T-cell (primary cell): ENCODE measurements around the gene LDLR. TPM values are rescaled to one million over a fixed set of nuclear protein-coding genes. Genes with fewer than 3 reads are reported as not detected.
"Not testable (repeated sequence)": the region's sequence is repeated elsewhere in the genome, so short reads cannot be mapped to it uniquely, and the experiment has no call there.

ENCODE experiments used
- ATAC-seq, 4 experiments: fragments of 200-7000 bp in 3 of 4; fragments of 150-1000 bp in 1 of 4; cut with Tn5 transposase; replicated peaks in 1 of 4; 1 replicate in 3 of 4; 2 replicates in 1 of 4; pipeline ENCODE4 v1.10.0; 2021; ENCODE audit warnings: moderate library complexity in 3 of 4, mild to moderate bottlenecking in 2 of 4, moderate number of reproducible peaks in 1 of 4
- CTCF ChIA-PET, 2 donors: fragments of 300-600 bp; sonication (Branson Sonifier 250); formaldehyde crosslinking; loops; one replicate each; lab custom pipeline; 2022; ENCODE audit warnings: antibody characterized with exemption in 2 of 2; lab: Charles Lee
- POLR2A ChIA-PET, 2 donors: fragments of 300-600 bp; sonication (Branson Sonifier 250); formaldehyde crosslinking; loops; one replicate each; lab custom pipeline; 2022; ENCODE audit warnings: antibody characterized with exemption in 2 of 2; lab: Charles Lee
- DNase-seq, 35 experiments: peaks; one replicate each; pipeline versions ENCODE4 v3.0.0 to v3.0.0-alpha.2; 2013 to 2023
- H3K27ac ChIP-seq: one replicate; pipeline ENCODE4 v1.5.1; 2013; ENCODE audit warnings: low read length
- H3K27me3 ChIP-seq, 2 experiments: replicated peaks in 1 of 2; 1 replicate in 1 of 2; 2 replicates in 1 of 2; pipeline versions ENCODE4 v1.6.1 to v1.7.0; 2013; ENCODE audit warnings: low read length in 1 of 2, mixed read lengths in 1 of 2; ENCODE audit not compliant: control insufficient read depth in 2 of 2, insufficient read depth in 2 of 2; ENCODE audit errors: extremely low read depth in 1 of 2
- H3K36me3 ChIP-seq, 2 donors: 1 replicate in 1 of 2; 2 replicates in 1 of 2; pipeline versions ENCODE4 v1.6.1 to v1.7.0; 2013; ENCODE audit warnings: low read length in 1 of 2; ENCODE audit not compliant: control insufficient read depth in 2 of 2, insufficient read depth in 1 of 2; ENCODE audit errors: extremely low read depth in 1 of 2
- H3K4me1 ChIP-seq, 2 experiments: 1 replicate in 1 of 2; 2 replicates in 1 of 2; pipeline versions ENCODE4 v1.6.1 to v1.7.0; 2013; ENCODE audit warnings: low read length in 2 of 2, mixed read lengths in 1 of 2; ENCODE audit not compliant: insufficient read depth in 2 of 2, control insufficient read depth in 1 of 2; ENCODE audit errors: extremely low read depth in 1 of 2
- H3K4me3 ChIP-seq, 2 donors: 1 replicate in 1 of 2; 2 replicates in 1 of 2; pipeline versions ENCODE4 v1.5.1 to v1.7.0; 2013; ENCODE audit warnings: mild to moderate bottlenecking in 2 of 2, low read length in 1 of 2, moderate library complexity in 1 of 2; ENCODE audit not compliant: control insufficient read depth in 1 of 2; ENCODE audit errors: extremely low read depth in 1 of 2
- H3K9me3 ChIP-seq: 2 replicates; pipeline ENCODE4 v1.7.0; 2013
- H3K27ac Mint-ChIP-seq, 2 donors: one replicate each; pipeline ENCODE4 v1.8.0; 2020 to 2021; ENCODE audit warnings: mild to moderate bottlenecking in 2 of 2, mixed read lengths in 2 of 2
- H3K27me3 Mint-ChIP-seq, 2 donors: one replicate each; pipeline ENCODE4 v1.8.0; 2021 to 2022; ENCODE audit warnings: mixed read lengths in 2 of 2
- H3K36me3 Mint-ChIP-seq: one replicate; pipeline ENCODE4 v1.8.0; 2021; ENCODE audit warnings: mixed read lengths
- H3K4me1 Mint-ChIP-seq, 3 donors: one replicate each; pipeline ENCODE4 v1.8.0; 2020 to 2022; ENCODE audit warnings: mixed read lengths in 3 of 3, mild to moderate bottlenecking in 1 of 3
- H3K4me3 Mint-ChIP-seq, 3 donors: one replicate each; pipeline ENCODE4 v1.8.0; 2020 to 2022; ENCODE audit warnings: mild to moderate bottlenecking in 3 of 3, mixed read lengths in 3 of 3, moderate library complexity in 3 of 3
- H3K9me3 Mint-ChIP-seq, 3 donors: one replicate each; pipeline ENCODE4 v1.8.0; 2020 to 2022; ENCODE audit warnings: mixed read lengths in 3 of 3
- WGBS: methylation state at CpG from one replicate; pipeline ENCODE4 v1.1.5; 2013; ENCODE audit warnings: missing lambda C conversion rate; ENCODE audit not compliant: insufficient coverage; 5-methylcytosine and 5-hydroxymethylcytosine counted together
- total RNA-seq, 35 experiments: library from RNA in 6 of 35; stranded (reverse) in 6 of 35; fragments of 120-200 nt in 1 of 35; gene quantifications; one replicate each; pipeline versions ENCODE4 v1.2.1 to v1.2.4 and lab custom pipeline; 2013 to 2026

The LDLR gene
- total RNA-seq, 5 donors from 2014 or later (not counting 1 experiment from before 2014, with no cell fraction given) = 33.8 to 50.4 (median 42.0) TPM

DNA sequence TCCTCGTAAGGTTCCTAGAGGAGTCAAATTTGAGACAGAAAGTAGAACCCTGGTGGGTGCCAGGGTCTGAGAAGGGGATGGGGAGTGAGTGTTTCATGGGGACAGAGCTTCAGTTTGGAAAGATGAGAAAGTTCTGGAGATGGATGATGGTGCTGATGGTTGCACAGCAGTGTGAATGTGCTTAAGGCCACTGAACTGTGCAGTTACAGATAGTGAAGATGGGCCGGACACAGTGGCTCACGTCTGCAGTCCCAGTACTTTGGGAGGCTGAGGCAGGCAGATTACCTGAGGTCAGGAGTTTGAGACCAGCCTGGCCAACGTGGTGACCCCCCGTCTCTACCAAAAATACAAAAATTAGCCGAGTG lies 65.4 kb downstream of the LDLR start:
- H3K4me3 ChIP-seq = peak overlapping the region in 1 of 2 donors; percentile 58
- H3K27me3 Mint-ChIP-seq = no peaks in the 10 kb centered on the region
- peak overlapping the region; percentile 79 to 86 (median 79) for H3K4me3 Mint-ChIP-seq
- H3K27ac ChIP-seq = no peak overlapping the region
- WGBS = 34% methylated on average over 4 of the region's 6 CpGs
- no peaks in the 10 kb centered on the region for H3K9me3 ChIP-seq
- H3K27me3 ChIP-seq = no peaks in the 10 kb centered on the region
- no peaks in the 10 kb centered on the region for H3K36me3 ChIP-seq
- ChIA-PET CTCF (no interaction called here), POLR2A (interaction anchor here in 1 of 2 donors (0.5 kb wide), 1 partner anchor 503 kb away, joined by 4 read pairs; no protein-coding TSS in a partner anchor)
- peaks cover 10 to 17% (median 14%) of the 10 kb centered on the region in 3 donors for H3K4me1 Mint-ChIP-seq
- no peaks in the 10 kb centered on the region for H3K36me3 Mint-ChIP-seq
- DNase-seq (no peak), ATAC-seq (no peak)
- H3K27ac Mint-ChIP-seq = no peak overlapping the region
- H3K9me3 Mint-ChIP-seq = no peaks in the 10 kb centered on the region
- peaks cover 3 to 18% of the 10 kb centered on the region in 2 experiments for H3K4me1 ChIP-seq

DNA sequence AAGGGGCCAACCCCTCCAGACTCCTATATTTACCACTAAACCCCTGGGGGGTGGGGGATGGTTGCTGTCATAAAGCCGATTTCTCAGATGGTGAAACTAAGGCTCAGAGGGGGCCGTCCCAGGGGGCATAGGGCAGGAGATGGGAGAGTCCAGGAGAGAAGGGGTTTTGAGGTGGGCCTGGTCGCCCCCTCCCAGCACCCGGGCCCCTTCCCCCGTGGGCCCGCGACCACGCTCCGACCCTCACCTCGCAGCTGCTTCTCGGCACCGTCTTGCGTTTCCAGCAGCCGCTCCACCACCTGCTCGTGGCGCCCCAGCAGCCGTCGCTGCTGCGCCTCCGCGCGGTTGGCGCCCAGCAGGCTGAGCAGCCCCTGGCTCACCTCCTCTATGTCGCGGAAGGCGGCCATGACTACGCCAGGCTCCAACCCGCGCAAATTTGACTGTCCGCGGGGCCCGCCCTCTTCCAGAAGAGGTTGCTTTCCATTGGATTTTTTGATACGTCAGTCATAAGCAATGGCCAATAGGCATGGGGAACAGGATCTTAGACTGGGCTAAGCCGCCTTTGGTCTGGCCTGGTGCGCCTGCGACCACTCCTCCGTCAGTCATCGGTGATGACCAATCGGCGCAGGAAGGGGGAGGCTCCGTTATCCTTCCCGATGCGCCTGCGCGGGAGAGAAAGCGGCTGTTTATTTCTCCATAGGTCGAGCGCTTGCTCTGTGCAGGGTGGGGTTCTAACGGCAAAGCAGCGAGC lies 66.3 kb downstream of the LDLR start, which contains the start of gene SPC24:
TSS of gene SPC24 (minus strand) at position 410 of the 748 bp plus-strand sequence. CDS start at position 404, 6 bp downstream.
- Histone ChIP-seq H3K9me3 (no peaks in the 10 kb centered on the region), H3K36me3 (no peaks in the 10 kb centered on the region), H3K27me3 (no peaks in the 10 kb centered on the region), H3K4me3 (peak within 1 kb of the TSS; percentile 58 to 70), H3K27ac (peak within 1 kb of the TSS; percentile 48), H3K4me1 (peaks cover 3 to 18% of the 10 kb centered on the region in 2 experiments)
- Mint-ChIP-seq H3K4me3 (peak within 1 kb of the TSS; percentile 79 to 86 (median 79)), H3K4me1 (peaks cover 10 to 17% (median 14%) of the 10 kb centered on the region in 3 donors), H3K27me3 (no peaks in the 10 kb centered on the region), H3K36me3 (no peaks in the 10 kb centered on the region), H3K27ac (peak within 1 kb of the TSS; percentile 74 to 75), H3K9me3 (peaks cover 0 to 4% (median 0%) of the 10 kb centered on the region in 3 donors)
- ChIA-PET POLR2A (no interaction called here), CTCF (no interaction called here)
- 0% methylated on average over 39 of the region's 50 CpGs for WGBS
- ATAC-seq = peak; percentile 96 to 97 (median 97)
- DNase-seq = peak; percentile 71 to 94 (median 82)

DNA sequence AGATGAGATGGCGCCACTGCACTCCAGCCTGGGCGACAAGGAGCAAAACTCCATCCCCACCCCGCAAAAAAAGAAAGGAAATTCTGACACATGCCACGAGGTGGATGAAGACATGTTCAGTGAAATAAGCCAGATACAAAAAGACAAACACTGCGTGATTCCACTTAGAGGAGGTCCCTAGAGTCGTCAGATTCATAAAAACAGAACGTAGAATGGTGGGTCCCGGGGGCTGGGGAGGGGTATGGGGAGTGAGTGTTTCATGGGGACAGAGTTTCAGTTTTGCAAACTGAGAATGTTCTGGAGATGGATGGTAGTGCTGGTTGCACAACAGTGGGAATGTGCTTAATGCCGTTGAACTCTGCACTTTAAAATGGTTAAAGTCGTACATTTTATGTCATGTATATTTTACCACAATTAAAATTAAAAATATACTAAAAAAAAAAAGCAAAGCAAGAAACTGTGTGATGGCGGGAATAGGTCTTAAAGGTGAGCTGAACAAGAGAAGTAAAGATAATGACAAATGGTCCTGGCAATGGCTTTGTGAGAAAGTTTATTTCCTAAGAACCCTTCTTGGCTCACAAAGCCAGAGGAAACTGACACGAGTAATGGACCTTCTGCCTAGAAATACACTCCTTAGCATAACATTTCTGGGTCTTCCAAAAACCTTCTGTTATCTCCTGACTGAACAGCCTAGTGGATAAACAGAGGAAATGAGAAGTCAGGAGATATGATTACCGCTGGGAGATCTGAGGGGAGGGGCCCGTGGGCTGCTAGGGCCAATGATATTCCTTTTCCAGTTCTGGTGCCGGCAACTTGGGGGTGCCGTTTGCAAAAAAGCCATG lies 70.6 kb downstream of the LDLR start:
- Mint-ChIP-seq H3K4me3 (no peak overlapping the region), H3K27ac (no peak overlapping the region), H3K9me3 (peaks cover 0 to 4% (median 0%) of the 10 kb centered on the region in 3 donors), H3K27me3 (no peaks in the 10 kb centered on the region), H3K36me3 (no peaks in the 10 kb centered on the region), H3K4me1 (peaks cover 2 to 11% (median 8%) of the 10 kb centered on the region in 3 donors)
- POLR2A ChIA-PET = interaction anchor here in 1 of 2 donors (0.9 kb wide), 1 partner anchor 82 kb away, joined by 7 read pairs; no protein-coding TSS in a partner anchor
- CTCF ChIA-PET = no interaction called here
- DNase-seq (no peak), ATAC-seq (no peak)
- no peak overlapping the region for H3K4me3 ChIP-seq
- peaks cover 3 to 14% of the 10 kb centered on the region in 2 experiments for H3K4me1 ChIP-seq
- peaks cover 0 to 7% of the 10 kb centered on the region in 2 experiments for H3K27me3 ChIP-seq
- H3K36me3 ChIP-seq = no peaks in the 10 kb centered on the region
- H3K9me3 ChIP-seq = no peaks in the 10 kb centered on the region
- 88% methylated on average over 5 of the region's 16 CpGs for WGBS
- H3K27ac ChIP-seq = no peak overlapping the region

DNA sequence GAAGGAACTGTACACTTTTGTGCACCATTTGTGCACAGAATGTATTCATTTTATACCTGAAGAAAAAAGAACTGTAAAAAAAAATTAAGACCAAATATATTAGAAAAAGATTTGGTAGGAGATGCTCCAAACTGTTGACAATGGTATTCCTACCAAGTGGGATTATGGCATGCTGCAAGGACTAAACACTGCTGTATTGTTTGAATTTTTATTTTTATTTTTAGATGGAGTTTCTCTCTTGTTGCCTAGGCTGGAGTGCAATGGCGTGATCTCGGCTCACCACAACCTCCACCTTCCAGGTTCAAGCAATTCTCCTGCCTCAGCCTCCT lies 71.1 kb downstream of the LDLR start:
- H3K36me3 Mint-ChIP-seq, H3K27me3 Mint-ChIP-seq, H3K9me3 Mint-ChIP-seq, H3K4me3 Mint-ChIP-seq, H3K4me1 Mint-ChIP-seq, ATAC-seq, CTCF ChIA-PET, H3K27ac ChIP-seq, H3K4me1 ChIP-seq, H3K4me3 ChIP-seq, H3K9me3 ChIP-seq, POLR2A ChIA-PET, DNase-seq, H3K27me3 ChIP-seq, H3K27ac Mint-ChIP-seq, H3K36me3 ChIP-seq: not testable (repeated sequence)
- no CpG with 5 or more reads among the region's 2 CpGs for WGBS

DNA sequence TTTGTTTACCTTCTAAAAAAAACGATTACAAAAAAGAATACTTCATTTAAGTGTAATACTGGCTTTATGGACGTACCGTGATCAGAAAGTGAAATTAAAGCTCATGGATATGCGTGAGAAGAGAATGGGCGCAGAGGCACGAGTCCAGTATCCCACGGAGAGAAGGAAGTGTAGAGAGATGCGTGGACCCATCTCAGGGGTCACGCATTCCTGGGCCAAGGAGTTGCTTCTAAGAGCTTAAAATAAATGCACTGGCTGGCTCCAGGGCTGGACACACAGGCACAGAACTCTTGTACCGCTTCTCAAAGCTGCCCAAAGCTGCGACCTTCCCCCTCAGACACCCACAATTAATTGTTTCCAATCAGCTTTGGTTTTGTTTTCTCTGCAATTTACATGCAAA lies 75.0 kb downstream of the LDLR start:
- H3K9me3 ChIP-seq = no peaks in the 10 kb centered on the region
- CTCF ChIA-PET = interaction anchor here in 1 of 2 donors (0.7 kb wide), 1 partner anchor 35 kb away, joined by 7 read pairs; no protein-coding TSS in a partner anchor
- Mint-ChIP-seq H3K27me3 (no peaks in the 10 kb centered on the region), H3K4me3 (no peak overlapping the region), H3K4me1 (no peaks in the 10 kb centered on the region), H3K27ac (no peak overlapping the region), H3K36me3 (no peaks in the 10 kb centered on the region), H3K9me3 (peaks cover 0 to 4% (median 0%) of the 10 kb centered on the region in 3 donors)
- H3K4me1 ChIP-seq = no peaks in the 10 kb centered on the region
- peaks cover 0 to 15% of the 10 kb centered on the region in 2 experiments for H3K27me3 ChIP-seq
- POLR2A ChIA-PET = interaction anchor here in 1 of 2 donors (0.6 kb wide), 1 partner anchor 461 kb away, joined by 10 read pairs; no protein-coding TSS in a partner anchor
- no peaks in the 10 kb centered on the region for H3K36me3 ChIP-seq
- no peak for ATAC-seq
- WGBS = 88% methylated on average over 10 of the region's 11 CpGs
- DNase-seq = no peak
- no peak overlapping the region for H3K4me3 ChIP-seq
- no peak overlapping the region for H3K27ac ChIP-seq

DNA sequence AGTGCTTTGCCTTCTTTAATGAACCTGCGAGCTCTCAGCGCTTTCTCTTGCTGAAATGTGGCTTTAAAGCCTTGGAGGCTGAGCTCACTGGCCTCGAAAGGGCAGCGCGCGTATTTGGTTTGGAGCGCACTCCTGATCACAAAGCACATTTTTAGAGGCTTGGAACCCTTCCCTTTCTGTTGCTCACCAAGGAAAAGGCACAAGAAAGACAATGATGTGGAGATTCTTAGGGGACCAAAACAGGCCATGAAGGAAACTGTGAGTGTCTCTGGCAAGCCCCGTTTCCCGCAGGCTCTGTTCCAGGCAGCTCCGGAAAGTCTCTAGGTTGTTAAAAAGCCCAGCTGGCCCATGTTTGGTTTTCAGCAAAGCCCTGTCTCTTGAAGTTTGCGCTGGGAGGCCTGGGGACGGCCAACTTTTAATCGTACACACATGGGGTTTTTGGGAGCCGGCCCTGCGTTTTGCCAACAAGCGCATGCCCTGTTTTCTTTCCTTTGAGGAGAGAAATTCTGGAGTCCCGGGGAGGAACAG lies 75.7 kb downstream of the LDLR start:
- DNase-seq (no peak), ATAC-seq (no peak)
- Histone ChIP-seq H3K36me3 (no peaks in the 10 kb centered on the region), H3K27ac (no peak overlapping the region), H3K4me1 (no peaks in the 10 kb centered on the region), H3K9me3 (no peaks in the 10 kb centered on the region), H3K4me3 (no peak overlapping the region), H3K27me3 (peaks cover 0 to 18% of the 10 kb centered on the region in 2 experiments)
- Mint-ChIP-seq H3K9me3 (peaks cover 0 to 4% (median 0%) of the 10 kb centered on the region in 3 donors), H3K27me3 (no peaks in the 10 kb centered on the region), H3K4me1 (no peaks in the 10 kb centered on the region), H3K36me3 (no peaks in the 10 kb centered on the region), H3K4me3 (no peak overlapping the region), H3K27ac (no peak overlapping the region)
- WGBS = 92% methylated on average over 17 of the region's 17 CpGs
- ChIA-PET POLR2A (no interaction called here), CTCF (interaction anchor here in 1 of 2 donors (0.7 kb wide), 1 partner anchor 35 kb away, joined by 7 read pairs; no protein-coding TSS in a partner anchor)
